ENCODE measurements around the gene SPRED2.

GRCh38 chr2:65436824-65437221 lies 4.4 kb upstream of the SPRED2 start:
- TF ChIP-seq CTCF (IDR thresholded peaks at IDR 0.05; ENCODE audit: poor library complexity, severe bottlenecking): no peak
- TF ChIP-seq EZH2 (IDR thresholded peaks at IDR 0.05; ENCODE audit: borderline replicate concordance, insufficient read depth, low read length, poor library complexity, severe bottlenecking): no peak
- TF ChIP-seq, protein P1, sequence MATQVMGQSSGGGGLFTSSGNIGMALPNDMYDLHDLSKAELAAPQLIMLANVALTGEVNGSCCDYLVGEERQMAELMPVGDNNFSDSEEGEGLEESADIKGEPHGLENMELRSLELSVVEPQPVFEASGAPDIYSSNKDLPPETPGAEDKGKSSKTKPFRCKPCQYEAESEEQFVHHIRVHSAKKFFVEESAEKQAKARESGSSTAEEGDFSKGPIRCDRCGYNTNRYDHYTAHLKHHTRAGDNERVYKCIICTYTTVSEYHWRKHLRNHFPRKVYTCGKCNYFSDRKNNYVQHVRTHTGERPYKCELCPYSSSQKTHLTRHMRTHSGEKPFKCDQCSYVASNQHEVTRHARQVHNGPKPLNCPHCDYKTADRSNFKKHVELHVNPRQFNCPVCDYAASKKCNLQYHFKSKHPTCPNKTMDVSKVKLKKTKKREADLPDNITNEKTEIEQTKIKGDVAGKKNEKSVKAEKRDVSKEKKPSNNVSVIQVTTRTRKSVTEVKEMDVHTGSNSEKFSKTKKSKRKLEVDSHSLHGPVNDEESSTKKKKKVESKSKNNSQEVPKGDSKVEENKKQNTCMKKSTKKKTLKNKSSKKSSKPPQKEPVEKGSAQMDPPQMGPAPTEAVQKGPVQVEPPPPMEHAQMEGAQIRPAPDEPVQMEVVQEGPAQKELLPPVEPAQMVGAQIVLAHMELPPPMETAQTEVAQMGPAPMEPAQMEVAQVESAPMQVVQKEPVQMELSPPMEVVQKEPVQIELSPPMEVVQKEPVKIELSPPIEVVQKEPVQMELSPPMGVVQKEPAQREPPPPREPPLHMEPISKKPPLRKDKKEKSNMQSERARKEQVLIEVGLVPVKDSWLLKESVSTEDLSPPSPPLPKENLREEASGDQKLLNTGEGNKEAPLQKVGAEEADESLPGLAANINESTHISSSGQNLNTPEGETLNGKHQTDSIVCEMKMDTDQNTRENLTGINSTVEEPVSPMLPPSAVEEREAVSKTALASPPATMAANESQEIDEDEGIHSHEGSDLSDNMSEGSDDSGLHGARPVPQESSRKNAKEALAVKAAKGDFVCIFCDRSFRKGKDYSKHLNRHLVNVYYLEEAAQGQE (IDR thresholded peaks at IDR 0.05; ENCODE audit: borderline replicate concordance): no peak
- no peak for TF ChIP-seq MXI1 (conservative IDR thresholded peaks at IDR 0.05; ENCODE audit: poor library complexity, severe bottlenecking)
- peak; percentile 12 for TF ChIP-seq EP300 (conservative IDR thresholded peaks at IDR 0.05; ENCODE audit: poor library complexity, severe bottlenecking)
- TF ChIP-seq SMC3 (conservative IDR thresholded peaks at IDR 0.05; ENCODE audit: poor library complexity): peak; percentile 40
